Germinal center (tissue), 1 donor: ENCODE data around the gene INSL3.
"Not testable (repeated sequence)": the region's sequence is repeated elsewhere in the genome, so short reads cannot be mapped to it uniquely, and the experiment has no call there.

Experiments used
- DNase-seq: peaks from one replicate; pipeline ENCODE4 v3.0.0; 2012; ENCODE audit warnings: mixed read lengths, low spot score

The INSL3 gene

DNA sequence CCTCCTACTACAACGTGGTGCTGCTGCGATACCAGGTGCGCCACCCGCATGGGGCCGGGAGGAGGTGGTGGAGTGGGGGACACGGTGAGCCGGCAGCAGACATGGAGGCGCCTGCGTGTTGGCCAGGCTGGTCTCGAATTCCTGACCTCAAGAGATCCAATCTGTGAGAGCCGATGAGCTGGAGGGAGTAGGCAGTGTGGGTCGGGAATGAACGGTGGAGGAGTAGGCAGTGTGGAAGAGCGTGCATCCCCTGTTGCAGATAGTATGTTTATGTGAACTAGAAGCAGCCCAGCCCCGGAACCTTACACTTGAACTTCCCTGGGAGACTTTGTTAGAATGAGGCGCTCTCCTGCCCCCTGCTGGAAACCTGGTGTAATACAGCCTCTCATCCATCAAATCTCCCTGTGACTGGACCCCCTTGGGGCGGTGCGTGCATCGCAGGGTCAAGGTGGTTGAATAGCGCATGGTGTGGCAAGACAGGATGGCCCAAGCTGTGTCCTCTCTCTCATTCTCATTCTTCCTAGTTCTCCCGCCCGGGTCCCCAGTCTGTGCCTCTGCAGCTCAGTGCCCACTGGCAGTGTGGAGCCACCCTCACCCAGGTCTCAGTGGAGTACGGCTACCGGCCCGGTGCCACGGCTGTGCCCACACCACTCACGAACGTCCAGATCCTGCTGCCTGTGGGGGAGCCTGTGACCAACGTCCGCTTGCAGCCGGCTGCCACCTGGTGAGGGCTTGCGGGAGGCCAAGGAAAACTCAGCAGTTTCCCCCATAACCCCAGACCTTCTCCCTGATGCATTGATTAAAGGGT is 36.9 kb downstream of the INSL3 start:
- peak; percentile 83 for DNase-seq

DNA sequence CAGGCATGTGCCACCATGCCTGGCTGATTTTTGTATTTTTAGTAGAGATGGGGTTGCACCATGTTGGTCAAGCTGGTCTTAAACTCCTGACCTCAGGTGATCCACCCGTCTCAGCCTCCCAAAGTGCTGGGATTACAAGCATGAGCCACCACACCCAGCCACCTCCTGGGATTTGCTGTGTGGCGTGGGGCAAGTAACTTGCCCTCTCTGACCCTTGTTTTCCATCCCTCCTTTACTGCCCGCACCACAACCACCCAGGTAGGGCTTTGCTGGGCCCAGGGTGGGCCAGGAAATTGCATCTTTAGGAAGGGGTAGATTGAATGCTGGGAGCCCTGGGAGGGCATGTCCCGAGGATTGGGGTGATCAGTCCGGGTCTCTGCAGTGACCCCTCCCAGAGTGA is 37.6 kb downstream of the INSL3 start:
- not testable (repeated sequence) for DNase-seq

DNA sequence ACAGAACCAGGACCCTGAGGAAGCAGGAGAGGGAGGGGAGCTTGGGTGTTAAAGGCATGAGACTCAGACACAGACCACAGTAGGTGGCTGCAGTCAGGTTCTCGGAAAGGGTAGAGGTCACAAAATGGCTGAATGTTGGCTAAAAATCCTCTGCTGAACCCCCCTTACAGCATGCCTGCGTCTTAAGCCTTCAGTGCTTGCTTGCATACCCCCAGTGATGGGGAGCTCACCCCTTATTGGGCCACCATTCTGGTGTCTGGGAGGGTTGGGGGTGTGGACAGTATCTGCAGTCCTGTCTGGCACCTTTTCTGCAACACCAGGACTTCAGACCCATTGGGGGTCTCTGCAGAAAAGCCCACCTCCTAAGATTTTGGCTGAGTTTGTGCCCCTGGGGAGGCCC is 40.5 kb downstream of the INSL3 start:
- no peak for DNase-seq

GRCh38 chr19:17778968-17779929 is 42.1 kb downstream of the INSL3 start:
- DNase-seq: no peak

- peak; percentile 63 for DNase-seq
These were observed 42.9 kb downstream of the INSL3 start for GRCh38 chr19:17778251-17778967.

DNA sequence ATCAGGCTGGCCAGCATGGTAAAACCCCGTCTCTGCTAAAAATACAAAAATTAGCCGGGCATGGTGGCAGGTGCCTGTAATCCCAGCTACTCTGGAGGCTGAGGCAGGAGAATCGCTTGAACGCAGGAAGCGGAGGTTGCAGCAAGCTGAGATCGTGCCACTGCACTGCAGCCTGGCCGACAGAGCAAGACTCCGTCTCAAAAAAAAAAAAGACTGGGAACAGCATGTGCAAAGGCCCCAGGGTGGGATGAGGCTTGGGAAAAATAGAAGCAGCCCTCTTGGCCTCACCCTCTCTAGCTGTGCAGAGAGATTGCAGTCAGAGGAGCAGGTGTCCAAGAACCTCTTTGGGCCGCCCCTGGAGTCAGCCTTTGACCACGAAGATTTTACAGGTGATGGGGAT is 43.5 kb downstream of the INSL3 start:
- not testable (repeated sequence) for DNase-seq

GRCh38 chr19:17775991-17776803 is 45.1 kb downstream of the INSL3 start:
- peak; percentile 85 for DNase-seq

GRCh38 chr19:17775245-17775927 is 45.9 kb downstream of the INSL3 start:
- DNase-seq: no peak

- DNase-seq: no peak
These were observed 49.1 kb downstream of the INSL3 start for GRCh38 chr19:17772172-17772571.

- no peak for DNase-seq
These were observed 50.7 kb downstream of the INSL3 start for GRCh38 chr19:17770613-17771012.

GRCh38 chr19:17767559-17767958 is 53.8 kb downstream of the INSL3 start:
- DNase-seq: no peak

GRCh38 chr19:17766543-17767131 is 54.7 kb downstream of the INSL3 start:
- DNase-seq: no peak
